GM12878 (cell line): ENCODE results near the gene NUDT22. TPM values are rescaled to one million over a fixed set of nuclear protein-coding genes. Genes with fewer than 3 reads are reported as not detected.

Source experiments
- CTCF ChIP-seq, 3 experiments: IDR thresholded peaks in 2 of 3; conservative IDR thresholded peaks in 1 of 3; 2 replicates each; pipeline ENCODE4 v1.5.1; 2011; ENCODE audit warnings: low read depth in 3 of 3, low read length in 3 of 3, mild to moderate bottlenecking in 3 of 3, control low read depth in 2 of 3, moderate library complexity in 2 of 3, inconsistent platforms in 1 of 3, mixed read lengths in 1 of 3; ENCODE audit not compliant: control insufficient read depth in 2 of 3, insufficient read depth in 1 of 3; ENCODE audit errors: extremely low read depth in 1 of 3
- ELK1 ChIP-seq: IDR thresholded peaks from 2 replicates; pipeline ENCODE4 v1.6.1; 2012; ENCODE audit warnings: low read depth, low read length, improper control_type of control experiment
- GABPA ChIP-seq: IDR thresholded peaks from 2 replicates; pipeline ENCODE4 v1.6.1; 2014; ENCODE audit warnings: antibody characterized with exemption, low read depth, mild to moderate bottlenecking, inconsistent platforms
- IKZF2 ChIP-seq, 2 experiments: fragments of 450-650 bp; IDR thresholded peaks; 2 replicates each; pipeline ENCODE4 v1.6.1; 2017; ENCODE audit warnings: mild to moderate bottlenecking in 2 of 2, moderate library complexity in 2 of 2
- MTA2 ChIP-seq: fragments of 450-650 bp; IDR thresholded peaks from 2 replicates; pipeline ENCODE4 v1.6.1; 2016; ENCODE audit warnings: low read depth, mild to moderate bottlenecking, moderate library complexity
- MYC ChIP-seq: IDR thresholded peaks from 2 replicates; pipeline ENCODE4 v1.6.1; 2011; ENCODE audit warnings: mild to moderate bottlenecking, low read length, moderate library complexity, inconsistent platforms; ENCODE audit not compliant: insufficient read depth, insufficient replicate concordance, insufficient read length, severe bottlenecking
- NBN ChIP-seq: fragments of 450-650 bp; IDR thresholded peaks from 2 replicates; pipeline ENCODE4 v1.6.1; 2016
- NRF1 ChIP-seq: conservative IDR thresholded peaks from 2 replicates; pipeline ENCODE4 v1.6.1; 2011; ENCODE audit warnings: mild to moderate bottlenecking, low read depth, low read length, improper control_type of control experiment
- PAX5 ChIP-seq: IDR thresholded peaks from 2 replicates; pipeline ENCODE4 v1.6.1; 2011; ENCODE audit warnings: low read depth, low read length, borderline replicate concordance
- PRDM15 ChIP-seq: fragments of 450-650 bp; formaldehyde crosslinking; IDR thresholded peaks from 2 replicates; pipeline ENCODE4 v1.4.0; 2020; ENCODE audit warnings: mild to moderate bottlenecking, moderate library complexity
- RAD21 ChIP-seq: IDR thresholded peaks from 2 replicates; pipeline ENCODE4 v1.6.1; 2011; ENCODE audit warnings: mild to moderate bottlenecking, low read depth, low read length, moderate library complexity; ENCODE audit not compliant: insufficient read depth
- RBBP5 ChIP-seq: fragments of 200-600 bp; sonication (generic); conservative IDR thresholded peaks from 2 replicates; pipeline ENCODE4 v1.6.1; 2016
- RUNX3 ChIP-seq: IDR thresholded peaks from 2 replicates; pipeline ENCODE4 v1.6.1; 2012; ENCODE audit warnings: low read length, inconsistent platforms
- SKIL ChIP-seq: fragments of 450-650 bp; IDR thresholded peaks from 2 replicates; pipeline ENCODE4 v1.6.1; 2017; ENCODE audit warnings: mild to moderate bottlenecking, low read depth, inconsistent platforms; ENCODE audit not compliant: poor library complexity, severe bottlenecking
- SMAD5 ChIP-seq: IDR thresholded peaks from 2 replicates; pipeline ENCODE4 v1.6.1; 2016; ENCODE audit warnings: antibody characterized with exemption, low read depth
- ZBTB40 ChIP-seq: fragments of 450-650 bp; IDR thresholded peaks from 2 replicates; pipeline ENCODE4 v1.6.1; 2016; ENCODE audit warnings: mild to moderate bottlenecking, moderate library complexity, borderline replicate concordance
- polyA plus RNA-seq, 11 experiments: library from polyadenylated mRNA; depleted of rRNA in 4 of 11; unstranded in 6 of 11; stranded (reverse) in 5 of 11; fragments of >200 nt; fragmentation: Nextera tagmentation in 4 of 11; fragmentation: Illumina TruSeq in 1 of 11; extraction: Ambion mirVana in 4 of 11; extraction: Trizol in 1 of 11; gene quantifications; 1 replicate in 1 of 11; 2 replicates in 10 of 11; pipeline versions ENCODE4 v1.2.1 to v1.2.3, GENCODE V29; 2011 to 2016; ENCODE audit warnings: inconsistent platforms in 2 of 11, missing spikeins in 2 of 11, low read depth in 1 of 11
- total RNA-seq, 4 experiments: library from RNA; depleted of rRNA in 3 of 4; stranded (reverse); fragments of >200 nt in 3 of 4; fragmentation: Illumina TruSeq in 1 of 4; extraction: Trizol in 1 of 4; gene quantifications; 2 replicates each; pipeline versions ENCODE4 v1.2.1 to v1.2.3, GENCODE V29; 2013 to 2021

NUDT22 gene
- total and polyA plus RNA-seq, 10 of the 15 experiments (the other 5 are each of a cell fraction or from before 2014, with no cell fraction given), result 6.7 to 115 (median 64.7) TPM

- TF ChIP-seq ZBTB40 (no peak), RAD21 (no peak), IKZF2 (IDR thresholded peaks at IDR 0.05) (no peak), ELK1 (no peak), MYC (no peak), RUNX3 (peak; percentile 45; the same call in 1 of the 2 replicates), SMAD5 (peak; percentile 76; the same call in 1 of the 2 replicates), PRDM15 (CRISPR knock-in tag) (no peak), NBN (no peak), GABPA (no peak), PAX5 (no peak), RBBP5 (no peak), NRF1 (no peak), CTCF (IDR thresholded peaks at IDR 0.05 in 2 of 3, conservative IDR thresholded peaks at IDR 0.05 in 1 of 3; ENCODE audit: control insufficient read depth in 2 of 3, extremely low read depth in 1 of 3, insufficient read depth in 1 of 3, low read depth in 3 of 3, low read length in 3 of 3) (0 out of 6 replicates have a peak, but pooled peaks of 1 of the 3 experiments have one; percentile 6), MTA2 (no peak), SKIL (no peak)
These were observed 40.8 kb upstream of the NUDT22 start (continued) for GRCh38 chr11:64185175-64185692.
